HepG2 (cell line): ENCODE results near the gene TROAP. TPM values are rescaled to one million over a fixed set of nuclear protein-coding genes. Genes with fewer than 3 reads are reported as not detected.

ENCODE experiments used
- AHDC1 ChIP-seq: sonication (generic); formaldehyde crosslinking; IDR thresholded peaks from 2 replicates; pipeline ENCODE4 v1.5.1; 2020; ENCODE audit warnings: mild to moderate bottlenecking, missing genetic modification reagents, borderline replicate concordance
- CTCF ChIP-seq: sonication (generic); formaldehyde crosslinking; IDR thresholded peaks from 2 replicates; pipeline ENCODE4 v1.5.0; 2020; ENCODE audit warnings: mild to moderate bottlenecking, missing genetic modification reagents, moderate library complexity
- ESRRA ChIP-seq: sonication (generic); formaldehyde crosslinking; IDR thresholded peaks from 2 replicates; pipeline ENCODE4 v1.5.1; 2020; ENCODE audit warnings: mild to moderate bottlenecking, low read depth, missing genetic modification reagents
- FOXA3 ChIP-seq: IDR thresholded peaks from 2 replicates; pipeline ENCODE4 v1.6.1; 2016; ENCODE audit warnings: missing genetic modification reagents, missing compliant biosample characterization
- HIVEP1 ChIP-seq: sonication (generic); formaldehyde crosslinking; IDR thresholded peaks from 2 replicates; pipeline ENCODE4 v1.4.0; 2020; ENCODE audit warnings: mild to moderate bottlenecking, missing genetic modification reagents
- KLF6 ChIP-seq: IDR thresholded peaks from 2 replicates; pipeline ENCODE4 v1.8.0; 2016; ENCODE audit warnings: missing biosample characterization, missing genetic modification reagents
- MLLT10 ChIP-seq: sonication (generic); formaldehyde crosslinking; IDR thresholded peaks from 2 replicates; pipeline ENCODE4 v1.4.0; 2020; ENCODE audit warnings: missing genetic modification reagents
- NFIB ChIP-seq: sonication (generic); formaldehyde crosslinking; IDR thresholded peaks from 2 replicates; pipeline ENCODE4 v1.9.0; 2021; ENCODE audit warnings: missing genetic modification reagents, mild to moderate bottlenecking, borderline replicate concordance
- PCBP1 ChIP-seq: fragments of 200-400 bp; formaldehyde crosslinking; IDR thresholded peaks from 2 replicates; pipeline ENCODE4 v1.6.1; 2017; ENCODE audit warnings: mild to moderate bottlenecking, low read depth, low read length, borderline replicate concordance
- SOX13 ChIP-seq, 3 experiments: fragments of 450-650 bp in 1 of 3; sonication (generic) in 1 of 3; formaldehyde crosslinking in 1 of 3; IDR thresholded peaks in 2 of 3; conservative IDR thresholded peaks in 1 of 3; 2 replicates each; pipeline versions ENCODE4 v1.5.0 to v1.6.1; 2016 to 2020; ENCODE audit warnings: antibody characterized with exemption in 1 of 3, mild to moderate bottlenecking in 1 of 3, missing compliant biosample characterization in 1 of 3, missing genetic modification reagents in 1 of 3, moderate library complexity in 1 of 3
- SP140L ChIP-seq: sonication (generic); formaldehyde crosslinking; IDR thresholded peaks from 2 replicates; pipeline ENCODE4 v1.4.0; 2020; ENCODE audit warnings: missing genetic modification reagents, borderline replicate concordance
- SRSF1 ChIP-seq: fragments of 200-400 bp; formaldehyde crosslinking; optimal IDR thresholded peaks from 2 replicates; pipeline ENCODE3; 2017; ENCODE audit warnings: mild to moderate bottlenecking, low read depth, low read length, moderate library complexity
- ZBTB7B ChIP-seq: sonication (generic); formaldehyde crosslinking; IDR thresholded peaks from 2 replicates; pipeline ENCODE4 v1.4.0; 2020; ENCODE audit warnings: missing genetic modification reagents
- ZNF232 ChIP-seq: sonication (generic); formaldehyde crosslinking; IDR thresholded peaks from 2 replicates; pipeline ENCODE4 v1.4.0; 2020; ENCODE audit warnings: missing genetic modification reagents, borderline replicate concordance
- ZNF333 ChIP-seq: sonication (generic); formaldehyde crosslinking; IDR thresholded peaks from 2 replicates; pipeline ENCODE4 v1.4.0; 2020; ENCODE audit warnings: mild to moderate bottlenecking, missing genetic modification reagents, borderline replicate concordance
- ZNF510 ChIP-seq: sonication (generic); formaldehyde crosslinking; IDR thresholded peaks from 2 replicates; pipeline ENCODE4 v1.4.0; 2020; ENCODE audit warnings: low read depth, mild to moderate bottlenecking, missing genetic modification reagents
- polyA plus RNA-seq, 8 experiments: library from polyadenylated mRNA; depleted of rRNA in 3 of 8; stranded (reverse) in 7 of 8; unstranded in 1 of 8; fragments of >200 nt; fragmentation: Illumina TruSeq in 4 of 8; extraction: Trizol in 4 of 8; gene quantifications; 2 replicates each; pipeline versions ENCODE4 v1.2.1 to v1.2.3, GENCODE V29; 2011 to 2016; ENCODE audit warnings: low read depth in 4 of 8, missing spikeins in 1 of 8, mixed read lengths in 1 of 8; ENCODE audit not compliant: insufficient read depth in 1 of 8
- total RNA-seq, 5 experiments: library from RNA; depleted of rRNA; stranded (reverse); fragments of >200 nt; fragmentation: Illumina TruSeq; extraction: Trizol; gene quantifications; 2 replicates each; pipeline ENCODE4 v1.2.3, GENCODE V29; 2016; ENCODE audit warnings: low read depth in 1 of 5
- TF ChIP-seq, protein P1 (sequence below): sonication (generic); formaldehyde crosslinking; IDR thresholded peaks from 2 replicates; pipeline ENCODE4 v1.4.0; 2020; ENCODE audit warnings: mild to moderate bottlenecking, low read depth, missing genetic modification reagents

Gene TROAP
- total and polyA plus RNA-seq, 2 of the 13 experiments (the other 11 are each of a cell fraction or from before 2014, with no cell fraction given), result 22.5 to 30.9 TPM

DNA sequence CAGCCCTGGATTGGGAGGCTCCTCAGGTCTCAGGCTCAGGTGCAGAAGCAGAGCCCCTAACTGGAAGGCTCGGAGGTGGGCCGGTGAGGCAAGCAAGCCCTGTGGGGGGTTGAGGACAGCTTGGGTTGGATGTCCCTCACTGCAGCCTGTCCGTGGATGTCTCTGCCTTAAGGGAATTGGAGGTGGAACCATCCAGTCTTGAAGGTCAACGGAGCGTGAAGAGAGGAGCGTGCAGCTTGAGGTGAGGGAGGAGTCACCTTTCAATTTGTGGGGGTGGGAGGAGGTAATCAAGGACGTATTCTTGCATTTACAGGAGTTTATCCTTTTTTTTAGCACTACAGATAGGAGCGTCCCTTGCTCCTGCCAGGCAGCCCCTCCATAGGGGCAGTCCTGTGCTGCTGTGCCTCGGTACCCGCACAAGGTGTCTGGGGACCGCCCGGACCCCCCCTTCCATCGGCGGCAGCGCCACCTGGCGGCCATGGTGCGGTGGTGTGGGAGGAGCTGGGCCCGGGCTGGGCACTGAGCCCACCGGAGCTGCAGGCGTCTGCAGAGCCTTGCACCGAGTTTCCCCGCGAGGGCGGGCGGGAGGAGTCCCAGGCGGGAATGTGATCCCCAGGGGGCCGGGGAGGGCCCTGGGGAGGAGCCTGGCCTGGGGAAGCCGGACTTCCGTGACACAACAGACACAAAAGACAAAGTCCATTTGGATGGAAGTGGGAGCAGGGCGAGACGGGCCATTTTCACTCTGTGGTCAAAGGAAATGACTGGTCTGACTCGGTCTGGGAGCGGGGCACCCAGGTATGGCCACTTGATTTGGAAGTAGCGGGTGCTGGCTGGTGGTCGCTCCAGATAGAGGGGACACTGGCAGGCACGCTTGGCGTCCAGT lies 24.5 kb downstream of the TROAP start (continued):
- peak; percentile 97 for TF ChIP-seq CTCF
- peak; percentile 90 for TF ChIP-seq KLF6 (CRISPR knock-in tag)
- no peak for TF ChIP-seq SRSF1
- peak; percentile 98 for TF ChIP-seq ZBTB7B
- no peak for TF ChIP-seq ZNF333 (CRISPR knock-in tag)
- TF ChIP-seq SOX13 (IDR thresholded peaks at IDR 0.05), result no peak
- TF ChIP-seq SOX13 (CRISPR knock-in tag; conservative IDR thresholded peaks at IDR 0.05 in 1 of 2, IDR thresholded peaks at IDR 0.05 in 1 of 2), result peak in 1 of 2 experiments; percentile 74; a peak in 2 of 4 replicates
- TF ChIP-seq HIVEP1 (CRISPR knock-in tag), result peak; percentile 99
- no peak for TF ChIP-seq NFIB
- peak; percentile 90 for TF ChIP-seq ZNF232 (CRISPR knock-in tag)
- no peak for TF ChIP-seq SP140L
- peak; percentile 65; the same call in 1 of the 2 replicates for TF ChIP-seq ESRRA (CRISPR knock-in tag)
- TF ChIP-seq AHDC1 (CRISPR knock-in tag), result peak; percentile 79; the same call in 1 of the 2 replicates
- no peak for TF ChIP-seq MLLT10 (CRISPR knock-in tag)
- TF ChIP-seq, protein P1, sequence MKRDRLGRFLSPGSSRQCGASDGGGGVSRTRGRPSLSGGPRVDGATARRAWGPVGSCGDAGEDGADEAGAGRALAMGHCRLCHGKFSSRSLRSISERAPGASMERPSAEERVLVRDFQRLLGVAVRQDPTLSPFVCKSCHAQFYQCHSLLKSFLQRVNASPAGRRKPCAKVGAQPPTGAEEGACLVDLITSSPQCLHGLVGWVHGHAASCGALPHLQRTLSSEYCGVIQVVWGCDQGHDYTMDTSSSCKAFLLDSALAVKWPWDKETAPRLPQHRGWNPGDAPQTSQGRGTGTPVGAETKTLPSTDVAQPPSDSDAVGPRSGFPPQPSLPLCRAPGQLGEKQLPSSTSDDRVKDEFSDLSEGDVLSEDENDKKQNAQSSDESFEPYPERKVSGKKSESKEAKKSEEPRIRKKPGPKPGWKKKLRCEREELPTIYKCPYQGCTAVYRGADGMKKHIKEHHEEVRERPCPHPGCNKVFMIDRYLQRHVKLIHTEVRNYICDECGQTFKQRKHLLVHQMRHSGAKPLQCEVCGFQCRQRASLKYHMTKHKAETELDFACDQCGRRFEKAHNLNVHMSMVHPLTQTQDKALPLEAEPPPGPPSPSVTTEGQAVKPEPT (CRISPR knock-in tag), result peak; percentile 75; the same call in 1 of the 2 replicates
- no peak for TF ChIP-seq PCBP1
- TF ChIP-seq FOXA3 (CRISPR knock-in tag), result peak; percentile 66
- TF ChIP-seq ZNF510 (CRISPR knock-in tag), result peak; percentile 39; the same call in 1 of the 2 replicates
